K562 (cell line): ENCODE measurements around the gene FAM110D. TPM values are rescaled to one million over a fixed set of nuclear protein-coding genes. Genes with fewer than 3 reads are reported as not detected.

Source experiments
- EP300 ChIP-seq: IDR thresholded peaks from 2 replicates; pipeline ENCODE4 v1.6.1; 2012; ENCODE audit warnings: low read length, improper control_type of control experiment
- HNRNPL ChIP-seq: fragments of 200-400 bp; formaldehyde crosslinking; IDR thresholded peaks from 2 replicates; pipeline ENCODE4 v1.6.1; 2017; ENCODE audit warnings: low read depth, mild to moderate bottlenecking, low read length
- JUN ChIP-seq, 2 experiments: sonication (generic) in 1 of 2; formaldehyde crosslinking in 1 of 2; IDR thresholded peaks; 2 replicates each; pipeline versions ENCODE4 v1.6.1 to v1.8.0; 2012 to 2022; ENCODE audit warnings: borderline replicate concordance in 2 of 2, mild to moderate bottlenecking in 2 of 2, improper control_type of control experiment in 1 of 2, low read depth in 1 of 2, low read length in 1 of 2, missing genetic modification reagents in 1 of 2
- KDM2B ChIP-seq: fragments of 250-450 bp; sonication (Bioruptor Pico); IDR thresholded peaks from 2 replicates; pipeline ENCODE4 v1.8.0; 2021; ENCODE audit warnings: mild to moderate bottlenecking, moderate library complexity
- NFE2 ChIP-seq: IDR thresholded peaks from 2 replicates; pipeline ENCODE4 v1.6.1; 2014; ENCODE audit warnings: antibody characterized with exemption, low read depth
- ZFP91 ChIP-seq: sonication (generic); formaldehyde crosslinking; IDR thresholded peaks from 2 replicates; pipeline ENCODE4 v1.8.0; 2022; ENCODE audit warnings: mild to moderate bottlenecking, missing genetic modification reagents
- ZNF280A ChIP-seq: fragments of 450-650 bp; IDR thresholded peaks from 2 replicates; pipeline ENCODE4 v1.6.1; 2018; ENCODE audit warnings: mild to moderate bottlenecking, low read depth; ENCODE audit not compliant: partially characterized antibody
- ZNF778 ChIP-seq: fragments of 450-650 bp; formaldehyde crosslinking; IDR thresholded peaks from 2 replicates; pipeline ENCODE4 v1.4.0; 2020; ENCODE audit warnings: mild to moderate bottlenecking, moderate library complexity
- polyA plus RNA-seq, 8 experiments: library from polyadenylated mRNA; depleted of rRNA in 4 of 8; stranded (reverse) in 5 of 8; unstranded in 3 of 8; fragments of >200 nt; fragmentation: Nextera tagmentation in 2 of 8; fragmentation: Illumina TruSeq in 1 of 8; extraction: Ambion mirVana in 2 of 8; extraction: Trizol in 1 of 8; gene quantifications; 2 replicates each; pipeline versions ENCODE4 v1.2.1 to v1.2.3, GENCODE V29; 2011 to 2014; ENCODE audit warnings: inconsistent platforms in 1 of 8, missing spikeins in 1 of 8
- total RNA-seq, 7 experiments: library from RNA; depleted of rRNA in 6 of 7; stranded (reverse); fragments of >200 nt in 6 of 7; fragmentation: Illumina TruSeq in 2 of 7; extraction: Trizol in 2 of 7; gene quantifications; 2 replicates each; pipeline versions ENCODE4 v1.2.1 to v1.2.3, GENCODE V29; 2011 to 2021; ENCODE audit warnings: low replicate concordance in 1 of 7
- TF ChIP-seq, protein P1 (sequence below): fragments of 250-450 bp; sonication (Bioruptor Pico); IDR thresholded peaks from 2 replicates; pipeline ENCODE4 v1.4.0; 2020
- TF ChIP-seq, protein P2 (sequence below): fragments of 450-650 bp; conservative IDR thresholded peaks from 2 replicates; pipeline ENCODE4 v1.6.1; 2016; ENCODE audit warnings: missing genetic modification characterization, low read depth, mild to moderate bottlenecking, control low read depth, missing compliant biosample characterization

The FAM110D gene
- total and polyA plus RNA-seq, 9 of the 15 experiments (the other 6 are each of a cell fraction or from before 2014, with no cell fraction given), result 0.04 to 1.1 (median 0.33) TPM

GRCh38 chr1:26127235-26128163 is 31.4 kb upstream of the FAM110D start (continued):
- TF ChIP-seq ZNF280A, result no peak
- TF ChIP-seq, protein P1, sequence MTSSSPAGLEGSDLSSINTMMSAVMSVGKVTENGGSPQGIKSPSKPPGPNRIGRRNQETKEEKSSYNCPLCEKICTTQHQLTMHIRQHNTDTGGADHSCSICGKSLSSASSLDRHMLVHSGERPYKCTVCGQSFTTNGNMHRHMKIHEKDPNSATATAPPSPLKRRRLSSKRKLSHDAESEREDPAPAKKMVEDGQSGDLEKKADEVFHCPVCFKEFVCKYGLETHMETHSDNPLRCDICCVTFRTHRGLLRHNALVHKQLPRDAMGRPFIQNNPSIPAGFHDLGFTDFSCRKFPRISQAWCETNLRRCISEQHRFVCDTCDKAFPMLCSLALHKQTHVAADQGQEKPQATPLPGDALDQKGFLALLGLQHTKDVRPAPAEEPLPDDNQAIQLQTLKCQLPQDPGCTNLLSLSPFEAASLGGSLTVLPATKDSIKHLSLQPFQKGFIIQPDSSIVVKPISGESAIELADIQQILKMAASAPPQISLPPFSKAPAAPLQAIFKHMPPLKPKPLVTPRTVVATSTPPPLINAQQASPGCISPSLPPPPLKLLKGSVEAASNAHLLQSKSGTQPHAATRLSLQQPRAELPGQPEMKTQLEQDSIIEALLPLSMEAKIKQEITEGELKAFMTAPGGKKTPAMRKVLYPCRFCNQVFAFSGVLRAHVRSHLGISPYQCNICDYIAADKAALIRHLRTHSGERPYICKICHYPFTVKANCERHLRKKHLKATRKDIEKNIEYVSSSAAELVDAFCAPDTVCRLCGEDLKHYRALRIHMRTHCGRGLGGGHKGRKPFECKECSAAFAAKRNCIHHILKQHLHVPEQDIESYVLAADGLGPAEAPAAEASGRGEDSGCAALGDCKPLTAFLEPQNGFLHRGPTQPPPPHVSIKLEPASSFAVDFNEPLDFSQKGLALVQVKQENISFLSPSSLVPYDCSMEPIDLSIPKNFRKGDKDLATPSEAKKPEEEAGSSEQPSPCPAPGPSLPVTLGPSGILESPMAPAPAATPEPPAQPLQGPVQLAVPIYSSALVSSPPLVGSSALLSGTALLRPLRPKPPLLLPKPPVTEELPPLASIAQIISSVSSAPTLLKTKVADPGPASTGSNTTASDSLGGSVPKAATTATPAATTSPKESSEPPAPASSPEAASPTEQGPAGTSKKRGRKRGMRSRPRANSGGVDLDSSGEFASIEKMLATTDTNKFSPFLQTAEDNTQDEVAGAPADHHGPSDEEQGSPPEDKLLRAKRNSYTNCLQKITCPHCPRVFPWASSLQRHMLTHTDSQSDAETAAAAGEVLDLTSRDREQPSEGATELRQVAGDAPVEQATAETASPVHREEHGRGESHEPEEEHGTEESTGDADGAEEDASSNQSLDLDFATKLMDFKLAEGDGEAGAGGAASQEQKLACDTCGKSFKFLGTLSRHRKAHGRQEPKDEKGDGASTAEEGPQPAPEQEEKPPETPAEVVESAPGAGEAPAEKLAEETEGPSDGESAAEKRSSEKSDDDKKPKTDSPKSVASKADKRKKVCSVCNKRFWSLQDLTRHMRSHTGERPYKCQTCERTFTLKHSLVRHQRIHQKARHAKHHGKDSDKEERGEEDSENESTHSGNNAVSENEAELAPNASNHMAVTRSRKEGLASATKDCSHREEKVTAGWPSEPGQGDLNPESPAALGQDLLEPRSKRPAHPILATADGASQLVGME (CRISPR knock-in tag), result no peak
- TF ChIP-seq ZFP91 (CRISPR knock-in tag), result 0 out of 2 replicates have a peak, but pooled peaks have one; percentile 23
- no peak for TF ChIP-seq ZNF778 (CRISPR knock-in tag)
- no peak for TF ChIP-seq JUN (IDR thresholded peaks at IDR 0.05; ENCODE audit: borderline replicate concordance, low read depth, low read length)
- no peak for TF ChIP-seq JUN (CRISPR knock-in tag; IDR thresholded peaks at IDR 0.05; ENCODE audit: borderline replicate concordance)
- no peak; the same call in 1 of the 2 replicates for TF ChIP-seq NFE2
- TF ChIP-seq HNRNPL, result no peak
- no peak for TF ChIP-seq EP300
- TF ChIP-seq, protein P2, sequence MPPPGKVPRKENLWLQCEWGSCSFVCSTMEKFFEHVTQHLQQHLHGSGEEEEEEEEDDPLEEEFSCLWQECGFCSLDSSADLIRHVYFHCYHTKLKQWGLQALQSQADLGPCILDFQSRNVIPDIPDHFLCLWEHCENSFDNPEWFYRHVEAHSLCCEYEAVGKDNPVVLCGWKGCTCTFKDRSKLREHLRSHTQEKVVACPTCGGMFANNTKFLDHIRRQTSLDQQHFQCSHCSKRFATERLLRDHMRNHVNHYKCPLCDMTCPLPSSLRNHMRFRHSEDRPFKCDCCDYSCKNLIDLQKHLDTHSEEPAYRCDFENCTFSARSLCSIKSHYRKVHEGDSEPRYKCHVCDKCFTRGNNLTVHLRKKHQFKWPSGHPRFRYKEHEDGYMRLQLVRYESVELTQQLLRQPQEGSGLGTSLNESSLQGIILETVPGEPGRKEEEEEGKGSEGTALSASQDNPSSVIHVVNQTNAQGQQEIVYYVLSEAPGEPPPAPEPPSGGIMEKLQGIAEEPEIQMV (tag), result no peak
- TF ChIP-seq KDM2B, result no peak
